ENCODE data around the gene CFAP97D2.

DNA sequence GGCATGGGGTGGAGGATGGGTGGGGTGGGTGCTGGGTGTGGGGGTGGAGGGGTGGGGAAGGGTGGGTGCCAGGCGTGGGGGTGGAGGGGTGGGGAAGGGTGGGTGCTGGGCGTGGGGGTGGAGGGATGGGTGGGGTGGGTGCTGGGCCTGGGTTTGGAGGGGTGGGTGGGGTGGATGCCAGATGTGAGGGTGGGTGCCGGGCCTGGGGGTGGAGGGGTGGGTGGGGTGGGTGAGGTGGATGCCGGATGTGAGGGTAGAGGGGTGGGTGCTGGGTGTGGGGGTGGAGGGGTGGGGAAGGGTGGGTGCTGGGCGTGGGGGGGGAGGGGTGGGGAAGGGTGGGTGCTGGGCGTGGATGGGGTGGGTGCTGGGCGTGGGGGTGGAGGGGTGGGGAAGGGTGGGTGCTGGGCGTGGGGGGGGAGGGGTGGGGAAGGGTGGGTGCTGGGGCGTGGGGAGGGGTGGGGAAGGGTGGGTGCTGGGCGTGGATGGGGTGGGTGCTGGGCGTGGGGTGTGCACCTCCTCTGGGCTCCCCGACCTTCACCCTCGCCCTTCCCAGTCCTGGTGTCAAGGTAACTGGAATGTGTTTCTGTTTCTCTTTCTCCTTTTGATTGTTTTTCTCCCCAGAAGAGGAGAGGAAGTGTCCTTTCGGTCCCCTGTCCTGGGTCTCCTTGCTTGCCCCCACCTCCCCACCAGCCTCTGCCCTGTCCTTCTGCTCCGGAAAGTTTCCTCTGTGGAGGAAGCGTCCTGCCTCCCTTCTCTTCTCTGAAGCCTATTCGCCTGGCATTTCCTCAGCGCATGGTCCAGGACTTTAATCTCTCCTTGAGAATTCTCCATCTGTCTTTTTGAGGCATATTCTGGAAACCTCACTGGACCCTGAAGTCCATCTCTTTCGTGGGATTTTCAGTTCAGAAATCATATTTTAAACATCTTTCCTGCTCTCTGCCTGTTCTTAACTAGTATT is 22.9 kb upstream of the CFAP97D2 start:
- TF ChIP-seq, protein P1, sequence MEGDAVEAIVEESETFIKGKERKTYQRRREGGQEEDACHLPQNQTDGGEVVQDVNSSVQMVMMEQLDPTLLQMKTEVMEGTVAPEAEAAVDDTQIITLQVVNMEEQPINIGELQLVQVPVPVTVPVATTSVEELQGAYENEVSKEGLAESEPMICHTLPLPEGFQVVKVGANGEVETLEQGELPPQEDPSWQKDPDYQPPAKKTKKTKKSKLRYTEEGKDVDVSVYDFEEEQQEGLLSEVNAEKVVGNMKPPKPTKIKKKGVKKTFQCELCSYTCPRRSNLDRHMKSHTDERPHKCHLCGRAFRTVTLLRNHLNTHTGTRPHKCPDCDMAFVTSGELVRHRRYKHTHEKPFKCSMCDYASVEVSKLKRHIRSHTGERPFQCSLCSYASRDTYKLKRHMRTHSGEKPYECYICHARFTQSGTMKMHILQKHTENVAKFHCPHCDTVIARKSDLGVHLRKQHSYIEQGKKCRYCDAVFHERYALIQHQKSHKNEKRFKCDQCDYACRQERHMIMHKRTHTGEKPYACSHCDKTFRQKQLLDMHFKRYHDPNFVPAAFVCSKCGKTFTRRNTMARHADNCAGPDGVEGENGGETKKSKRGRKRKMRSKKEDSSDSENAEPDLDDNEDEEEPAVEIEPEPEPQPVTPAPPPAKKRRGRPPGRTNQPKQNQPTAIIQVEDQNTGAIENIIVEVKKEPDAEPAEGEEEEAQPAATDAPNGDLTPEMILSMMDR (IDR thresholded peaks at IDR 0.05 in 8 of 11, conservative IDR thresholded peaks at IDR 0.05 in 3 of 11) = no peak
- no peak for TF ChIP-seq POLR2A (IDR thresholded peaks at IDR 0.05)
